ENCODE data around the gene NUAK2.
A peak's percentile ranks its signal among the peaks of the same experiment; 100 is the strongest.

NUAK2 gene

GRCh38 chr1:205321162-205321958, at the start of gene NUAK2:
Gene NUAK2 (minus strand): TSS chr1:205321745. CDS start chr1:205321628, 117 bp downstream.
- TF ChIP-seq, protein P1, sequence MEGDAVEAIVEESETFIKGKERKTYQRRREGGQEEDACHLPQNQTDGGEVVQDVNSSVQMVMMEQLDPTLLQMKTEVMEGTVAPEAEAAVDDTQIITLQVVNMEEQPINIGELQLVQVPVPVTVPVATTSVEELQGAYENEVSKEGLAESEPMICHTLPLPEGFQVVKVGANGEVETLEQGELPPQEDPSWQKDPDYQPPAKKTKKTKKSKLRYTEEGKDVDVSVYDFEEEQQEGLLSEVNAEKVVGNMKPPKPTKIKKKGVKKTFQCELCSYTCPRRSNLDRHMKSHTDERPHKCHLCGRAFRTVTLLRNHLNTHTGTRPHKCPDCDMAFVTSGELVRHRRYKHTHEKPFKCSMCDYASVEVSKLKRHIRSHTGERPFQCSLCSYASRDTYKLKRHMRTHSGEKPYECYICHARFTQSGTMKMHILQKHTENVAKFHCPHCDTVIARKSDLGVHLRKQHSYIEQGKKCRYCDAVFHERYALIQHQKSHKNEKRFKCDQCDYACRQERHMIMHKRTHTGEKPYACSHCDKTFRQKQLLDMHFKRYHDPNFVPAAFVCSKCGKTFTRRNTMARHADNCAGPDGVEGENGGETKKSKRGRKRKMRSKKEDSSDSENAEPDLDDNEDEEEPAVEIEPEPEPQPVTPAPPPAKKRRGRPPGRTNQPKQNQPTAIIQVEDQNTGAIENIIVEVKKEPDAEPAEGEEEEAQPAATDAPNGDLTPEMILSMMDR (IDR thresholded peaks at IDR 0.05): peak; percentile 54

DNA sequence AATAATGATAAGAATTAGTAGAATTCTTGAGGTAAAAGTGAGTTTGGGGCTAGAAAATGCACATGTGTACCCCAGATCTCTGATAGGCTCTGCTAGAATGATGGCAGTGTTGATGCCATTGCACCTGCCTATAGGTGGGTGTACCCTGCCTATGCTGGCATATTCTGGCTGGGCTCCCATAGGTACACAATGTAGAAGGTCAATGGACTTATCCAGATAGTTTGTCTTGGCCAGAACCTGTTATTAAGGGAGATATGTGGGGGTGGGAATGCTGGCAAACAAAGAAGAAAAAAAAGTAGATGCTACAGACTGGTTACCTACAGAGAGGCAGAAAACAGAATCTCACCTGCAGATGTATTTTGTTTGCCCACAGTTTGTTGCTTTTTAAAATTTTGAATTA, 49.2 kb upstream of the NUAK2 start:
- TF ChIP-seq, protein P1 (IDR thresholded peaks at IDR 0.05): no peak

DNA sequence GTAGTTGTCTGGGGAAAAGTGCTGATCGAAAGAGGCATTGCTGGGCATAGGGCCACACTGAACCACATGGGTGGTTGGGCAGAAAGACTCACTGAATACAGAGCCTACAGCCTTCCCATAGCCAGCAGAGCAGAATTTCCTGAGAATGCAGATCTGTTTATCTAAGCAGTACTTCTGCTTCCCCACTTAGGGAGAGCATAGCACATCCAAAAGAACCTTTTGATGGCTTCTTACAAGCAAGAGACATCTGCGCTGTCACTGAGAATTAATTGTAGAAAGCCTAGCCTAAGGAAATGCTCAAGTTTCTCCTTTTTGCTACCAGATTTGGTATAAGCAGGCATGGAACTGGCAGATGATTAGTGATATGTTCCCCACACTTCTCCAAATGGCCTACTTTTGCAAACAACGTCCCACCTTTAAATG, 48.2 kb upstream of the NUAK2 start:
- TF ChIP-seq, protein P1 (IDR thresholded peaks at IDR 0.05): no peak

- TF ChIP-seq, protein P1 (IDR thresholded peaks at IDR 0.05): no peak
Measured at GRCh38 chr1:205368478-205368877, 46.9 kb upstream of the NUAK2 start.

DNA sequence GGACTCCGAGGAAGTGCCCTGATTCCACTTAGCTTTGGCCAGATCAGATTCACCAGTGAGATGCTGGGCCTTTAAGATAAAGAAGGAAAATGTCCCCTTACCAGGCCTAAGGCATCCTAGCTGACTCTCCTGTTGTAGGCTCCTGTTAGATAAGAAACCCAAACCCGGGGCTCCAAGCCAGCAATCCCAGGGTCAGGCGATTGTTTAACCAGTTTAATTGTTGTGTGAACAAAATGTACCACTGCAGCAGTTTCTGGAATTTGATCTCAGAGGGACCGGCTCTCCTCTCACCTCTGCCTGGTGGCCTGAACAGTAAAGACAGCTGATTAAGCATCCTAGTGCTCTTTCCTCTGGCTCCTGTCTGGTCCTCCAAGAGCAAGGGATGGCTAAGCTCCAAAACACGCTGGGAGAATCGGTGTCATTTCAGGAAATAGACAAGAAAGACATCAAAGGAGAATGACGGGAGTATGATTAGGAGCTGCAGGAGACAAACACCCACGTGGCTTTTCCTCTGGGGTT, 44.5 kb upstream of the NUAK2 start:
- TF ChIP-seq, protein P1 (IDR thresholded peaks at IDR 0.05): no peak

DNA sequence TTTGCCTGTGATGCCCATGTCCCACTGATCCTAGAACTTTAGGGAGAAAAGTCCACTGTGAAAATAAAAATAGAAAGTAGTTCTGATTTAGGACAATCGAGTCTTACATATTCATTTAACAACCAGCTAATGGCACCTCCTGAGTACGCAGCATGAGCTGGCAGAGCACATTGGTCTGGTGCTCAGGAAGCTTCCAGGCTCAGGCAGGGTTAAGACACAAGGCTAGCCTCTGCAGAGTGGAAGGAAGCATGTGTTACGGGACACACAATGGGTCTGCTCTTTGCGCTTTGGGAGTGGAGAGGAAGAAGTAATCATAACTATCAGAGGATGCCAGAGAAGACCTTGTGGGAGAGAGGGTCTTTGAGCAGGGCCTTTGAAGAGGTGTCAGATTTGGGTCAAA, 39.3 kb upstream of the NUAK2 start:
- TF ChIP-seq, protein P1 (IDR thresholded peaks at IDR 0.05): no peak

- TF ChIP-seq, protein P1 (IDR thresholded peaks at IDR 0.05): no peak
Measured at GRCh38 chr1:205359771-205360565, 38.4 kb upstream of the NUAK2 start.
